Neuron (in vitro differentiated cells): ENCODE data around the gene LGALS7B.

Experiments used
- H2AFZ ChIP-seq: one replicate; pipeline ENCODE4 v1.6.1; 2013; ENCODE audit warnings: low read depth, mild to moderate bottlenecking, inconsistent platforms, low read length, moderate library complexity
- H3K27me3 ChIP-seq: one replicate; pipeline ENCODE4 v1.6.1; 2013; ENCODE audit warnings: low read length; ENCODE audit not compliant: insufficient read depth
- H3K36me3 ChIP-seq: one replicate; pipeline ENCODE4 v1.6.1; 2013; ENCODE audit warnings: low read length; ENCODE audit not compliant: insufficient read depth
- H3K4me1 ChIP-seq: one replicate; pipeline ENCODE4 v1.6.1; 2013; ENCODE audit warnings: low read length; ENCODE audit not compliant: insufficient read depth
- H3K4me3 ChIP-seq: 2 replicates; pipeline ENCODE4 v1.5.1; 2013; ENCODE audit warnings: mild to moderate bottlenecking, low read length, moderate library complexity
- H3K9me3 ChIP-seq: one replicate; pipeline ENCODE4 v1.6.1; 2013; ENCODE audit warnings: low read length

Gene LGALS7B

GRCh38 chr19:38840583-38840968 lies 51.6 kb downstream of the LGALS7B start:
- Histone ChIP-seq H2AFZ (no peak overlapping the region), H3K27me3 (no peaks in the 10 kb centered on the region), H3K4me1 (no peaks in the 10 kb centered on the region), H3K4me3 (no peak overlapping the region), H3K36me3 (peaks cover 95% of the 10 kb centered on the region), H3K9me3 (no peaks in the 10 kb centered on the region)
